GM12875 (cell line): ENCODE data around the gene PPP2R3B.

Source experiments
- H3K4me3 ChIP-seq: one replicate; pipeline ENCODE4 v1.5.1; 2011; ENCODE audit warnings: low read depth, low read length, control low read depth
- CTCF ChIP-seq: IDR thresholded peaks from 2 replicates; pipeline ENCODE4 v1.5.1; 2011; ENCODE audit warnings: low read depth, mild to moderate bottlenecking, control low read depth, inconsistent platforms, low read length, moderate library complexity, borderline replicate concordance; ENCODE audit not compliant: insufficient read depth

The PPP2R3B gene

GRCh38 chrX:400258-400657 lies 13.6 kb upstream of the PPP2R3B start:
- no peak for TF ChIP-seq CTCF

GRCh38 chrX:397575-397974 lies 10.9 kb upstream of the PPP2R3B start:
- no peak overlapping the region for H3K4me3 ChIP-seq
- no peak for TF ChIP-seq CTCF

More at GRCh38 chrX:400258-400657, 13.6 kb upstream of the PPP2R3B start:
- H3K4me3 ChIP-seq = no peak overlapping the region

GRCh38 chrX:394830-395229 lies 8.1 kb upstream of the PPP2R3B start:
- no peak overlapping the region for H3K4me3 ChIP-seq
- no peak for TF ChIP-seq CTCF

- TF ChIP-seq CTCF = no peak
- no peak overlapping the region for H3K4me3 ChIP-seq
Measured at GRCh38 chrX:392575-392846, 5.8 kb upstream of the PPP2R3B start.

GRCh38 chrX:391717-392574 lies 5.2 kb upstream of the PPP2R3B start:
- no peak for TF ChIP-seq CTCF
- no peak overlapping the region for H3K4me3 ChIP-seq

GRCh38 chrX:390459-390858 lies 3.8 kb upstream of the PPP2R3B start:
- TF ChIP-seq CTCF = no peak

GRCh38 chrX:389021-389441 lies 2.3 kb upstream of the PPP2R3B start:
- TF ChIP-seq CTCF = no peak
- H3K4me3 ChIP-seq = no peak overlapping the region

More at GRCh38 chrX:390459-390858, 3.8 kb upstream of the PPP2R3B start:
- H3K4me3 ChIP-seq = no peak overlapping the region
